HG03066 (cell line): ENCODE results near the gene NGDN.
"Not testable (repeated sequence)": the region's sequence is repeated elsewhere in the genome, so short reads cannot be mapped to it uniquely, and the experiment has no call there.

Source experiments
- ATAC-seq: cut with Tn5 transposase; IDR thresholded peaks from one replicate; pipeline ENCODE4 v1.9.1; 2021; ENCODE audit warnings: low read depth; ENCODE audit not compliant: unreplicated experiment

NGDN gene

DNA sequence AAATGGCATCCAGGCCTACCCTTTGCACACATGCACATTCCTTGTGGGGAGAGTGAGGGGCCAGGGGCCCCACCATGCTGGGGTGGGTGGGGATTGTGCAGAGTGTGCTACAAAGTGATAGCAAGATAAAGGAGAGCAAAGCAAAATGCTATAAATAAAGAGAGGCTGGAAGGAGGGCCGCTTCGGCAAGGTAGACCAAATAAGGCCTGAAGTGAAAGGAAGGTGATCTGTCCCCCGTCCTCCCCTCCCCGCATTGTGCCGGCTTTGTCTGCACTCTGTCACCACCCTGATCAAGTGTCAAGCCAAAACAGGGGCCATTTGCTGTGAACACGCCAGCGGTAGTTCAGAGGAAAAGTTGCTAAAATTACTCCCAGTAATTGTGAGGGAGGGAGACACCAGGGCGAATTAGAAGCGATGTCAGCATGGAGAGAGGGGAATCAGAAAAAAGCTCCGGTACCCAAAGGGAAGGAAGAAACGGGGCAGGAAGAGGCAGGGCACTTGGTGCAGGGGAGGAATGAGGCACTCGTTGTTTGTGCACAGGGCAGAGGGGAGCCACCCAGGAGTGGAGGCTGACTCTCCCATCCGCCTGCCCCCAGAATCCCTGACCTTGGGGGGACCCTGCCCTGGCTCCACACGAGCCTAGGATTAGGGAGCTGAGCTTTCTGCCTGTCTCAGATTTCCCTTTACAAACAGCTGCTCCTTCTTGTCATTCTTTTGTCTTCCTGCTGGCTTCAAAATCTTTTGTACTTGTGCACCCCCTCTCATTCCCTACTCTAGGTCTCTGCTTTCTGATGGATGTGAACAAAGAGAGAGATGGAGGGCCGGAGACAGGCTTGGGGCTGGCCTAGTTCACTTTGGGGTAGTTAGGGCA, 31.2 kb upstream of the NGDN start:
- no peak for ATAC-seq

DNA sequence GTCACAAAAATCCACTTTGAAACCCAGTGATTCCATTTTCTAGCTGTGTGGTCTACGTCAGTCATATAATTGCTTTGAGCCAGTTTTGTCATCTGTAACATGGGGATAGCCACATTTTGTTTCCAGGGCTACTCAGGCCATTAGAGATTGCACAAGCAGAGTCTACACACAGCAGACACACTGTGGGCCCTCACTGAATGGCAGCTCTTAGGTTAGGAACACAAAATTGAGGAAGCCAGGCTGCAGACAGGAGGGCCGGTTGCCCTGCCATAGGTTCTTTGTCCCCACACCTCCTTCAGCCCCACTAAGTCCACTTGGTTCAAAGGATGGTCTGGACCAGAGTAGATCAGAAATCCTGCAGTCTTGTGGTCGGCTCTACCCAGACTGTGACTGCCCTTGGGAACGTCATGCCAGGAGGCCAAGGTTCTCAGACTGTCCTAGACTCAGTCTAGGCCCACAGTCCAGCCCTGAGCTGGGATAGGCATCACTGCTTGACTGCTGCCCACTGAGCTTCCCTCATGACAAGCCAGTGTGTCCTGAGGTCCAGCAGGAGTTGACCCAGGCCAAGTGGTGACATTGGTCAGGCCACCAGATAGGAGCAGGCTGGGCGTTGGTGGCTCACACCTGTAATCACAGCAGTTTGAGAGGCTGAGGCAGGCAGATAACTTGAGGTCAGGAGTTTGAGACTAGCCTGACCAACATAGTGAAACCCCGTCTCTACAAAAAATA, 30.2 kb upstream of the NGDN start:
- no peak for ATAC-seq

DNA sequence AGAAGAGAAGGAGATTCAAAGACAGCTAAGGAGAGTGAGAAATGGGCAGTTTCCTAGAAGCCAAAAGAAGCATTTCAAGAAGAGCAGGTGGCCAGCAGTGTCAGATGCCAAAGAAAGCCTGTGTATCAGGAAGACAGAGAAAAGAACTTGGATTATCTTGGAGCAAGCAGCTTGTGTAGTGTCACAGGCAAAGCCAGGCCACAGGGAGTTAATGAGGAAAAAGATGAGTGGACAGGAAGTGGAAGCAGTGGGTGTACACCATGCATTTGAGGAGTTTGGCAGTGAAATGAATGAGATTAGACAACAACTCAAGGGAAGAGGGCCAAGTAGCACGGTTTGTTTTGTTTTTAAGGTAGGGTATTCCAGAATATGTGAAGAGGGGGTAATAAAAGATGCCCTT, 28.4 kb upstream of the NGDN start:
- no peak for ATAC-seq

DNA sequence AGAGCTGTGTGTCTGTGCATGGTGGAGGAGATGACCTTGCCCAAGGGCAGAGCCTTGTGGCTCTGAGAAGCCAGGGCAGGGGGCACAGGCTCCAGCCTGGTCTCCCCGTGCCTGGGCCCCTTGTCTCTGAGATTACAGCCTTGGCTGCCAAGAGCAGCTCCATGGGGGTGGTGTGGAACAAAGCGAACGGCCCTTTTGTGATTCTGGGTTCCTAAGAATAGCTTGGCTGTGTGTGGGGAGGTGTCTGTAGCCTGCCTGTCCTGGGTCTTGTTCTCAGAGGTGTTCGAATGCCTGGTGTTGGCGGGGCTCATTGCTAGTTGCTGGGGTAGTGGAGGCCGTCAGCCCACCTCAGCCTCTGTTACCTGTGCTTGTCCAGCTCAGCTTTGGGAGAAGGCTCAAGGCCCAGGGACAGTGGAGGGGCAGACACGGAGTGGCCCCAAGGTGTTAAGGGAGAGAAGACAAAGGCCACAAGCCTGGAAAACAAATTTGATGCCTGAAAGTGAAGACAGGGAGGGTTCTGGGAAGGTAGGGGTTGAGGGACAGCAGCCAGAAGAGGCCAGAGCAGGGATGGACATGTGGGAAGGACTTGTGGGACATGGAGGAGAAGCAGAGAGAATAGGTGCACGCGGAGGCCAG, 26.7 kb upstream of the NGDN start:
- ATAC-seq, result no peak

DNA sequence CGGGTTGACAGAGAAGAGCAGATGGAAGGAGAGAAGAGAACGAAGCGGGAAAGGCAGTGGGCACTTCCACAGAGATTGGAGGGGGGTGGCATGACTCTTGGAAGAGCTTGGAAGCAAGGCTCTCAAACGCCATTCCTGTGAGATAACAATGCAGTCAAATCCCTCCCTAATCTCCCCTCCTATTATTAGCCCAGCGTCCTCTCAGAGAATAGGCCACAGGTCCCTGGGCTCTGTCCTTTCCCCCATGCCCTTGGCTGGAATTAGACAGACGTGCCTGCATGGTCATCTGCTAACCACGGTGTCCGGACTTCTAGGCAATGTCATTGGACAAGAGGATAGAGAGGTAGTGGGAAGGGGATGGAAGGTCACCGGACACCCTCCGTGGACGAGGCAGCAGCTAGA, 26.1 kb upstream of the NGDN start:
- no peak for ATAC-seq

DNA sequence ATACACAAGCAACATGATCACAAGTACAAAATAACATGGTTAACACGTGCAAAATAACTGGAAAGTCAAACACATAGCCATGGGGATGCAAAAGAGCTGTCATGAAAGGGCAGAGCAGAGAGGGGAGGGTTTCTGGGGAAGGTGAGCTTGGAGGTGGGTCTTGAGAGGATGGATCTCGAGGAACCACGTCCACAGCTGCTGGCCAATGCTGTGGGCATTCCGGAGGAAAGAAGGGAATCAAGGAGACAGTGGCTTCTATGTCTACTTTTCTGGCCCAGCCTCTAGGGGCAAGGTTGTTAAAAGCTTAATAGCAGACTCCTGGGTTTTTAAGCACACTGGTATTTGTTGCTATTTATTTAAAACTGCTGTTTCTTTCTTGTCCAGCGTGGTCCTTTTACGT, 25.6 kb upstream of the NGDN start:
- ATAC-seq, result no peak

DNA sequence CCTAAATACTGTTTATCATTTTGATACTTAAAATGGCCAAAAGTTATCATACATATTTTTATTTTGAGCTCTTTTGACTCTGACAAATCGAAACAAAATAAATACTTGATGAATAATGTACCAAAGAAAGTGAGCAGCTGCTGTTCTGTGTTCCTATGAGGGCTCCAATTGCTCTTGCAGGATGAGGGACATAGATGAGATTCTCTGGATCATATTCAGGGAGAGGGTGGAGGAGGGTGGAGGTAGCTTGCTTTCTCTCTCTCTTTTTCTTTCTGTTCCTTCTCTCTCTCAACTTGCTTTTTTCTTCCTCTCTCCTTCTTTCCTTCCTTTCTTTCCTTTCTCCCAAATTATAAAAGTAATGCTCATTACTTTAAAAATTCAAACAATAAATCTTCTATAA, 25.2 kb upstream of the NGDN start:
- ATAC-seq, result no peak

DNA sequence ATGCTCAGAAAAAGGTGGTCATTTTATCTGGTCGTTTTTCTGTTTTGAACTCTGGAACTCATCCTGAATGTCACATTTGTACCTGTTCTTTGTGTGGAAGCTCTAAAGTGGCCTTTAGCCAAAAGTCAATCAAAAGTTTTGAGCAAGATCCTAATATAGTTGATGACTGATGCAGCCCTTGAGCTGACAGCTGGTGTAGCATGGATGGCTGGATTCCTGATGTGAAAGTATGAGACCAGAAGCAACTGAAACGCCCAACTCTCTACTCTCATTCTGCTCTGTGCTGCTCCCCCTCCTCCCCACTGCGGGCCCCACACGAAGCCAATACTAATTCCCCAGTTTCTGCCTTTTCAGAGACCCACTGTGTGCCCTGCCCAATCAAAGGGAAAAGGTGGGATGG, 23.7 kb upstream of the NGDN start:
- ATAC-seq, result no peak

DNA sequence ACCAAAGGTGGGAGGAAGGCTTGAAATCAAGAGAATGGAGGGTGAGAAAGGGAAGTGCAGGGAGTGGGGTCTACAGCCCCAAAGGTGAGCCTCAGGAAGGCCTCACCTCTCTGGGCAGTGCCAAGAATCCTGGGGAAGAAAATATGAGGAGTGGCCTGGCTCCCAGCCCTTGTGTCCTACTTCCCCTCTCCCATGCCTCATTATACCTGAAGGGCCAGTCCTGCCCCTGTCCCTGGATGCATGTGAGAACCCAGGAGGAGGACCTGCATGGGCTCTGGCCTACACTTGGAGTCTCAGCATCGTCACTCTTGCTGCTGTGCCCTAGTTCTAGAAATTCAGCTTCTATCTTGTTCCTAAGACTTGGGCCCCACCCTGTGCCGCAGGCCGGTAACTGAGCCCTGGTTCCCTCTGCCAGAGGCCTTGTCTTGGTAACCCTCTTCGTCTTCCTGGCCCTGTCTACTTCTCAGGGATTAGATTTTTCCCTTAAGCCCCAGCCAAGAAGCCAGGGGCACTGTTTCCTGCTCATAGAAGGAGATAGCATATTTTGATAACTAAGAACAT, 23.1 kb upstream of the NGDN start:
- no peak for ATAC-seq

DNA sequence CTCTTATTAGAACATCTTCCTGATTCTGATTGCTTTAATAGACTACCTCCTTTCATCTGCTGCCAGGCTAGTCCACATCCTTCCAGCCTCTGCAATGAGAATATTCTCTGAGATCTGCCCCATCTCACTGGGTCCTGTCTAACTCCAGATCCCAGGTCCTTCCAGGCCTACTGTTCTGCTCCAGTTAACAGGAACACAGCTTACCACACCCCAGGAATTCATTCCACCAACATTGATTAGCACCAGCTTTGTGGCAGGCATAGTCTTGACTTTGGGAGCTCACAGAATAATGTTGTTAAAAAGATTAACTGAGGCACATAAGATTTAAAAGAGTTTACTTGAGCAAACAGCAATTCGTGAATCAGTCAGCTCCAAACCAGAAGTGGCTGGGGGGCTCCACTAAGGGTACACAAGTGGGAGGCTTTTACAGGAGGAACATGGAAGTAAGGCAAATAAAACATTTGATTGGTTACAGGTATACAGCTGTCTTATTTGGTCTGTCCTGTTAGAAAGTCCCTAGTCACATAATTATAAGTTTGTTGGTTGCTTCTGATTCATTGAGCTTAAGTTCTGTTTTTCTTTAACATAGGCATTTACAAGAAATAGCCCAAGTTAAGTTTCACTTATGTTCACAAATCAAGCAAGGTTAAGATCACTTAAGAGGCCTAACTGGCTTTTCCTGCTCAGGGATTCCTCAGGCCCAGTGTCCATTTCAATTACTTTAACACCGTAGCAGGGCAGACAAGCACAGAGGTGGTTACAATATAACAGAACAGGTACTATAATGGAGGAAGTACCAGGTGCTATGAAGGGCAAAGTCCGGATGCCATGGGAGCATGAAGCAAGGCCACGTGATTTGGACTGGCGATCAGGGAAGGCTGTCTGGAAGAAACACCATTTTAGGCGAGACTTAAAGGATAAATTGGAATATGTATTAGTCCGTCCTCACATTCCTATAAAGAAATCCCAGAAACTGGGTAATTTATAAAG, 21.8 kb upstream of the NGDN start:
- ATAC-seq, result no peak

DNA sequence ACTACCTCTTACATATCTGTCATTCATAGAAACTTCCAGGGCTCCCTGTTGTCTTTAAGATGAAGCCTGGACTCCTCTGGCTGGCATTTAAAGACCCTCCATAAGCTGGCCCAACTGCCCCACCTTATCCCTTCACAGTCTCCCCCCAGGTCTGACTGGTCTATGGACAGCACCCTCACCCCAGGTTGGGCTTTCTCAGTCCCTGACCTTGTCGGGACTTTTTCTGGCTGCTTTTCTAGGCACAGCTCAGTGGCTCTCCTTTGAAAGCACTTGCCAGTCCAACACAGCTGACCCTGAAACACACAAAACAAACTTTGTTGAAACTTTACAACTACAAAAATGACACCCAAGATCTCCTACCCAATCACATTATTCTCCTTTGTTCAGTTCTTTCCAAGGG, 20.2 kb upstream of the NGDN start:
- ATAC-seq, result no peak

DNA sequence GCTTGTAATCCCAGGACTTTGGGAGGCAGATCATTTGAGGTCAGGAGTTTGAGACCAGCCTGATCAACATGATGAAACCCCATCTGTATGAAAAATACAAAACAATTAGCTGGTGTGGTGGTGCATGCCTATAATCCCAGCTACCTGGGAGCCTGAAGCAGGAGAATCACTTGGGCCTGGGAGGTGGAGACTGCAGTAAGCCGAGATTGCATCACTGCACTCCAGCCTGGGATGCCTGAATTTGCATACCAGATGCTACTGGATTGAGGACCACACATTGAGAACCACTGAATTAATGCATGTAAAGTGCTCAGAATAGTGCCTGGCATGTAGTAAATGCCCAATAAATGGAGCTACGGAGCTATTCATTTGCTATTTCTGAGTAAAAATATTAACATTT, 19.1 kb upstream of the NGDN start:
- no peak for ATAC-seq

DNA sequence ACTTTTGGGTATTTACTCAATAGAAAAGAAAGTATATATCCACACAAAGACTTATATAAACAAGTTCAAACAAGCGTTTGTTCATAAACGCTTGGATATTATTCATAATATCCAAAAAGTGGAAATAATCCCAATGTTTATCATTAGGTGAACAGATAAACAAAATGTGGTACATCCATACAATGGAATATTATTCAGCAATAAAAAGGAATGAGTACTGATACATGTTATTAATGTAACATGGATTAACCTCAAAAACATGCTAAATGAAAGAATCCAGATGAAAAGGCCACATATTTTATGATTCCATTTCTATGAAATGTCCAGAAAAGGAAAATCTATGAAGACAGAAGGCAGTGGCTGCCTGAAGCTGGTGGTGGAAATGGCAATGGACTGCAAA, 17.3 kb upstream of the NGDN start:
- no peak for ATAC-seq

DNA sequence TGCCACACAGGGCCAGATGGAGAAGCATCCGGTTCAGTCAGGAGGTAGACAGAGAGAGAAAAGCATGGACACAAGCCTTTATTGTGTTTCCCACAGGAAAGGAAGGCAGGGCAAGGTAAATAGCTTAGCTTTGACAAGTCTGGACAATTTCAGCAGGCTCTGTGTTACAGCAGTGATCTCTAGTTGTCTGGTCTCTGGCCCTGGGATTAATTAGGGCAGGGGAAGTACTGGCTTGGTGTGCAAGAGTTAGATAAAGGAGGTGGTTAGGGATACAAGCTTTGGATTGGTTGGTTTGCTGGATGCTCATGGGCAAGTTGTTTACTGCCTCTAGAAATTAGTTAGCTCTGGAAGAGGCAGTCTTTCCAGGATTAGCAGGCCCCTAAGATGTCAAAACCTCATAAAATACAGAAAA, 15.1 kb upstream of the NGDN start:
- ATAC-seq, result no peak

DNA sequence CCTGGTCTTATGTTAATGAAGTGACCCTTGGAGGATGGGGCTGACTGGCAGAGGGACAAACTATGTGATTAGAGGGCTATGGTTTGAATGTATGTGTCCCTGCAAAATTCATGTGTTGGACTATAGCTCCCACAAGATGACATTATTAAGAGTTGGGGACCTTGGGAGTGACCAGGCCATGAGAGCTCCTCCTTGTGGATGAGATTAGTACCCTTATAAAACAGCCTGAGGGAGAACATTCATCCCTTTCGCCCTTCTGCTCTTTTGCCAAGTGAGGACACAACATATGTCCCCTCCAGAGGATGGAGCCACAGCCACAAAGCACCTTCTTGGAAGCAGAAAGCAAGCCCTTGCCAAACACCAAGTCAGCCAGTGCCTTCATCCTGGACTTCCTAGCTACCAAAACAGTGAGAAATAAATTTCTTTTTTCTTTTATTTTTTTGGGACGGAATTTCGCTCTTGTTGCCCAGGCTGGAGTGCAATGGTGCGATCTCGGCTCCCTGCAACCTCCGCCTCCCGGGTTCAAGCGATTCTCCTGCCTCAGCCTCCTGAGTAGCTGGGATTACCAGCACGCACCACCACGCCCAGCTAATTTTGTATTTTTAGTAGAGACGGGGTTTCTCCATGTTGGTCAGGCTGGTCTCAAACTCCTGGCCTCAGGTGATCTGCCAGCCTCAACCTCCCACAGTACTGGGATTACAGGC, 12.5 kb upstream of the NGDN start:
- not testable (repeated sequence) for ATAC-seq

DNA sequence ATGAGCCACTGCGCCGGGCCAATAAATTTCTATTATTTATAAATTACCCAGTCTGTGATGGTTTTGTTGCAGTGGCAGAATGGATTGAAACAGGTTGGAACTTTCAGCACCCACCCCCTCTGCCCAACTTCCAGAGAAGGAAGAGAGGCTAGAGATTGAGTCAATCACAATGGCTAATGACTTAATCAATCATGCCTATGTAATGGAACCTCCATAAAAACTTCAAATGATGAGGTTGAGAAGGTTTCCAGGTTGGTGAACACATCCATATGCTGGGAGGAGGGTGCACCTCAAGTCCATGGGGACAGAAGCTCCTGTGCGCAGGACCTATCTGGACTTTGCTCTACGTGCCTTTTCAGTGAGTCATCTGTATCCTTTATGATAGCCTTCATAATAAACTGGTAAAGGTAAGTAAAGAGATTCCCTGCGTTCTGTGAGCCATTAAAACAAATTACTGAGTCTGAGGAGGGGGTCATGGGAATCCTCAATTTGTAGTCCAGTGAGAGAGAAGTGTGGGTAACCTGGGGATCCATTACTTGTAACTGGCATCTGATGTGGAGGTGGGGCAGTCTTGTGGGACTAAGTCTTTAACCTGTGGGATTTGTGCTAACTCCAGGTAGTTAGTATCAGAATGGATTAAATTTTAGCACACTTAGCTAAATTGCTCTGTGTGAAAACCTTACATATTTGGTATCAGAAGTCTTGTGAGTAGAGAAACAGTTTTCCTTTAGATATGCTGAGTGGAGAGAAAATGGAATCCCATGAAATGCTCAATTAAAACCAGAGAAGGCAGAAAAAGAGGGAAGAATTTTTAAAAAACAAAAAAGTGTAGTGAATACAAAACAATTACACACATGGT, 11.7 kb upstream of the NGDN start:
- no peak for ATAC-seq

DNA sequence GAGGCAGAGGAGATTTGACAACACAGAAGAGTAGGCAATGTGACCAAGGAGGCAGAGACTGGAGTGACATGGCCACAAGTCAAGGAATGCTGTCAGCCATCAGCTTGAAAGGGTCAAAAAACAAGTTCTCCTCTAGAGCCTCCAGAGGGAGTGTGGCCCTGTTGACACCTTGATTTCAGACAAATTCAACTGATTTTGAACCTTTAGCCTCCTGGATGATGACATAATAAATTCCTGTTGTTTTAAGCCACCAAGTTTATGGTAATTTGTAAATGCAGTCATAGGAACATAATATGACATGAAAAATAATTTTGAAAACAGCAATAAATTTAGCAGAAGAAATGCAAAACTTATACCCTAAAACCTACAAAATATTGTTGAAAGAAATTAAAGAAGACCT, 8.5 kb upstream of the NGDN start:
- no peak for ATAC-seq

DNA sequence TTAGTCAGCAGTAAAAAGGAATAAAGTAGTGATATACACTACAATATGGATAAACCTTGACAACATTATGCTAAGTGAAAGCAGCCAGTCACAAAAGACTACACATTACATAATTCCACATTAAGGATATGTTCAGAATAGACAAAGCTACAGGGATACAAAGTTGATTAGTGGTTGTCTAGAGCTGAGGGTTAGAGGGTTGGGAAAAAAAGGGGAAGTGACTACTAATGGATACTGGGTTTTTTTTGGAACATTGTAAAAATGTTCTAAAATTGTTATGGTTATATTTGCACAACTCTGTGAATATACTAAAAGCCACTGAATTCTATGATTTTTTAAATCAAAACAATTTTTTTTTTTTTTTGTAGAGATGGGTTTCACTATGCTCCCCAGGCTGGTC, 4.8 kb upstream of the NGDN start:
- ATAC-seq, result no peak

DNA sequence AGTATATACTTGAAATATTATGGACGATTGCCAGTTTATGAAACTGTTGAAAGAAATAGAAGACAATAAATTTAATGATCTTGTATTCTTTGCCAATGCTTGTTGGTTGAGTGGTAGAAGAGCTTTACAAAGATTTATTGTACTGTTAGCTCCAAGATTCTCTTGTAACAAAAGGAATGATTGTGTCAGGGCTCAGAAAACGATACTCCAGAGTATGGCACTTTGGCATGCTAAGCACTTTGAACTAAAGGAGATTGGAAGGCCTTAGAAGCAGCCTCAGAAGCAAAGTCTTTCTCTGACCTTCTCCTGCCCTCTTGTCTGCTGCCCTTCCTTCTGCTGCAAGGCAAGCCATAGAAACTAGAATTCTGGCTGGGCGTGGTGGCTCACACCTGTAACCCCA, 4.2 kb upstream of the NGDN start:
- ATAC-seq, result no peak
